Stimulated activated CD8-positive, alpha-beta memory T cell treated with anti-CD3 and anti-CD28 coated beads, Interleukin-7, amount 100 ng/mL, for 1 hour (primary cell): ENCODE results near the gene CCDC148.

ENCODE experiments used
- DNase-seq, 2 donors: peaks; one replicate each; pipeline ENCODE4 v3.0.0-alpha.2; 2020; ENCODE audit warnings: low read depth in 2 of 2

The CCDC148 gene

GRCh38 chr2:158174495-158174894 lies 282.1 kb downstream of the CCDC148 start:
- DNase-seq = no peak

DNA sequence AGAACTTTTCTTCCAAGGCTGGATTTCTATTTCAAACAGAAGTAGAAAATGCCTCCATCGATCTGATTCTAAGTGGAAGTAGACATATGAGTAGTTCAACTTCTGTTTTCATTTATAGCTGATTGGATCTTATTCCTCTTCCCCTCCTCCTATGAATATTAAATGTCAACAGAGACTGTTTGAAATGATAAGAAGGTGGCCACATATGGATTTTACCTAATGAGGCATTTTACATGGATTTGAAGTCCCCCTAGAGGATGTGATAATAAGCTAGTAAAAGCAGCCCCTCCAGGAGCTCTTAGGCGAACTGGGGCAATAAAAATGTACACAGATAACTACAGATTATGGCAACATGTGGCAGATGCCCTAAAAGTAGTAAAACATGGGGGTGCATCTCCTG lies 283.8 kb downstream of the CCDC148 start:
- no peak for DNase-seq

GRCh38 chr2:158154596-158154995 lies 302.0 kb downstream of the CCDC148 start:
- no peak for DNase-seq

DNA sequence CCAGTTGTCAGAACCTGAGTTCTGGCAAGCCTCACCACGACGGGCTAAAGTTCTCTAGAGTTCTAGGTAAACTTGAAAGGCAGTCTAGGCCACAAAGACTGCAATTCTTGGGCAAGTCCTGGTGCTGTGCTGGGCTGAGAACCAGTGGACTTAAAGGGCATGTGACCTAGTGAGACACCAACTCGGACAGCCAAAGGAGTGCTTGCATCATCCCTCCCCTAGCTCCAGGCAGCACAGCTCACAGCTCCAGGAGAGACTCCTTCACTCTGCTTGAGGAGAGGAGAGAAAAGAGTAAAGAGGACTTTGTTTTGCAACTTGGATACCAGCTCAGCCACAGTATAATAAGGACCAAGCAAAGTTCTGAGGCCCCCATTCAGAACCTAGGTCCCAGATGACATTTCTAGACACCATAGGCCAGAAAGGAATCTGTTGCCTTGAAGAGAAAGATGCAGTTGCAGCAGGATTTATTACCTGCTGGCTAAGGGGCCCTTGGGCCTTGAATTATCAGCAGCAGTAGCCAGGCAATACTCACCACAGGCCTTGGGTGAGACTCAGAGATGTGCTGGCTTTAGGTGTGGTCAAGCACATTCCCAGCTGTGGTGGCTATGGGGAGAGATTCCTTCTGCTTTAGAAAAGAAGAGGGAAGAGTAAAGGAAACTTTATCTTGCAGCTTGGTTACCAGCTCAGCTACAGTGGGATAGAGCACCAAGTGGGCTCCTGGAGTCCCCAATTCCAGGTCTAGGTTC lies 303.1 kb downstream of the CCDC148 start:
- no peak for DNase-seq

DNA sequence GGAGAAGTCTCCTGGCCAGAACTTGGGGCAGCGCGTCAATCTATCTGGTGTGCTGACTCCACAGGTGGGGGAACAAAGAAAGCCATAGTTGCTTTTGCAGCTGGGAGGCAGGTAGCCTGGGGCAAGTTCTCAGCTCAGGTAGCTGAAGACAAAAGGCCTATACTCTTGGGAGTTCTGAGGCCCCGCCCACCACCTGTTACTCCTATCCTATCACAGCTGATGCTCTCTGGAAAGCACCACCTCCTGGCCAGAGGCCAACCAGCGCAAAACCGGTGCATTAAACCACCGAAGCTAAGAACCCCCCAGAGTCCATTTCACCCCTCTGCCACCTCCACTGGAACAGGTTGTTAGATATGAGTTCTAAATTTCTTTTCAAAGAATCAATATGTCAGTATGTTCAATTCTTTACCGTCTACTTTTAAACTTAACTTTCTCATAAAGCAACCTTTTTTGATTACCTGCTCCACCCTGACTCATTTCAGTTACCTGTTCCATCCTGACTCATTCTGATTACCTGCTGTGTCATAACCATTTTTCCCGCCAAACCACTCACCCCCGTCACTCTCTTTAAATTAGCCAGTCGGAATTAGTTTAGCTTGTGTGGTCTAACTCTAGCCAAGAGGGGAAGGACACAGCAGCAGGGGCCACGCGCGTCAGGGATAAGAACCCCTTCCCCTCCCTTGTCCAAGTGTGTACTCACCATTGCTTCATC lies 311.5 kb downstream of the CCDC148 start:
- no peak for DNase-seq

DNA sequence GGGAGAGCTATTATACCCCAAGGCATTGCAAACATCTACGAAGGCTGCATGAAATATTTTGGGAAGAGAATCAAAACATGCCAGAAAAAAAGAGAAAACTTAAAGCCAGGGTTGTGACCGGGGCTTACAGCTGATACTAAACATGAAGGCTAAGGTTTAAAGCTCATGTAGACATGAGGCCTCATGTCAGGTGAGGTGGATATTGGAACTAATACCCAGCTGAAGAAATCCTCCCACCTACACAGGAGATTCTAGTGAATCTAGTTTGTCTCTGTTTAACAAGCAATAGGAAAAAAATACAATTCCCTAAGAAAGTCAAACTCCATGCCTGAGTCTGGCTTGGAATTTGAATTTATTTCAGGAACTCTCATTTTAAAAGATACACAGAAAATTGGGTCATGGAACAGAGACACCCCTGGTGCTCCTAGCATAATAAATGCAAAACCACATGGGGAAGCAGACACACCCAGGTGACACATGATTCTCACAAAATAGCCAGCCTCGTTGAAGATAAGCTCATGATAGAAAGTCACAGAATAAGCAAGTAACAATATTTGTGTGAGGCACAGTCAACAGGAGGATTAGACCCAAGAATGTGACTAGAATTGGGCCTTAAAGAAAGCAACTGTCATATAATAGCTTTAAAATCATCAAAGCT lies 312.7 kb downstream of the CCDC148 start:
- no peak for DNase-seq

GRCh38 chr2:158142568-158143332 lies 313.8 kb downstream of the CCDC148 start:
- no peak for DNase-seq

DNA sequence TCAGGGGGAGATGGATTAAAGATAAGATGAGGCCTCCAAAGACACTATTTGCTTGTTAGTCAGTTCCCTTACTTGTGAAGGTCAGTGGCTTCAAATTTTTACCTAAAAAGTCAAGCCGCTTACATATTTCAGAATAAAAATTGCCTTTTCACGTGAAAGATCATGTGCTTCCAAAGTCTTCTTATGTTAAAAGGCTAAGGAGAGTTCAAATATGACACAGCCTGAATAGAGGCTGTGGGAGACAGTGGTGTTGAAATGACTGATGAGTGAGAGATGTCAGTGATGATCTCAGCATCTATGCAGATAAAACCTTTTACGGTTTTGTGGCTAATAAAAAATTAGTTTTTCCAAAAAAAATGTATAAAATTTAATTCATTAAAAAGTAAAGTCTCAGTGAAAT lies 314.4 kb downstream of the CCDC148 start:
- no peak for DNase-seq

DNA sequence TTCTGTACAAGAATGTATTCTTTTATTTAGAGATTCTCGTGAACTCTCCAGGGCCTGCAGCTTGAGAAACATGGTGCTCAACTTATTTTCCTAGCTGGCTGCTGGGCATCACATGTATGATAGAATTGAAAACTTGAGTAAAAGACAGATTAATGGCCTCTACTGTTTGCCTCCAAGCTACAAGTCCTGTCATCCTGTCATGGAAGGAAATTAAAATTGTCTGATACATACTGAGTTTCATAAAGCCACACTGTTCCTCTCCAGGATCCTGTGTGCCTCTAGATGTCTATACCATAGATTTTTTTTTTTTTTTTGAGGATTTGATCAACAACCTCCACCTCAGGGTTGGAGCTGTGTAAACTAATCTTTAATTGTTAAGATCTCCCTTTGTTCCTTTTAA lies 316.4 kb downstream of the CCDC148 start:
- no peak for DNase-seq

DNA sequence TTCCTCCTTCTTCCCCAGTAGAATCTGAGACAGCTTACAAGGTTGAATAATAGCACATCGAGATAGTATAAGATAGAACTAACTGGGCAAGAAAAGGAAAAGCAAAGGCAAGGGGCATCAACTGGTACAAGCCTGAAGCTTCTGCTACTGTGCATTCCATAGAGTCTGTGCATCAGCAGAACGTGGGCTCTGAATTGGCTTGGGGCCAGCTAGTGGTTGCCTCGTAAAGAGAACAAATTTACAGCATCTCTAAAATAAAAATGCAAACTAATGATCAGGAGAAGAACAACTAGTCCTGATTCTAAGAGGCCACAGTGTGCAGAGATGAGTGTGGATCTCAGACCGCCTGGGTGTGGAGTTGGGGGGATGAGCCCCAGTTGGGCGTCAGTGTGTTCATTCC lies 318.3 kb downstream of the CCDC148 start:
- no peak for DNase-seq

DNA sequence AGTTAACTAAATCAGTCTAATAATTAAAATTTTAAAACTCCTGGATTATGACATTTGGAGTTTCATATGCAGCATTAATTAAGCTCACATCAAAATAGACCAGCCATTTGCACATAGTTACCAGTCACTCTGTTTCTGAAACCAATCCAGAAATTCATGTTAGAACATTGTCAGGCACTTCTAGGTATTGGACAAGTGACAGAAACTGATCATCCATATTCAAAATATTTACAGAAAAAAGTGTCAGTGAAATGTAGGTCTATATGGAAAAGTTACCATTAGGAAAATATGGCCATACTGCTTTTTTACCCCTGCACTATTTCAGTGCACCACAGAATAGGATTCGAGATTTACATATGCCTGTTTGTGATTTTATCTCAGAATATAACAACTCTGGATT lies 321.5 kb downstream of the CCDC148 start:
- DNase-seq = no peak

DNA sequence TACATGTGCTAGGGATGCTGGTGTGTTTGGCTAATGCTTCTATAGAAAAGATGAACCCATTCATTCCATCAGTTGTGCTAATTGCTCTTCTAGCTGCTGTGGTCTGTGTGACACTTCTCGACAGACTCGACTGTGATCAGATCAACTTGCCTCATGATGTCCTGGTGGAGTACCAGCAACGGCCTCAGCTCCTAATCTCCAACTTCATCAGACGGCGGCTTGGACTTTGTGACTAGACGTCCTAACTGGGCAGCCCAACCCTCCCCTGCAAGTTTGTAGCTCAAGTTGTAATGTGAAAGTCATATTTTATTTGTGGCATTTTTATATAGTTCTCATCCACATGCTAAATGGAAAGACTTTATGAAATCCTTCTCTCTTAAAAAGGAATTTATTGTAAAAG lies 321.9 kb downstream of the CCDC148 start:
- DNase-seq = no peak

- no peak for DNase-seq
Measured at GRCh38 chr2:158134055-158134454, 322.5 kb downstream of the CCDC148 start.

DNA sequence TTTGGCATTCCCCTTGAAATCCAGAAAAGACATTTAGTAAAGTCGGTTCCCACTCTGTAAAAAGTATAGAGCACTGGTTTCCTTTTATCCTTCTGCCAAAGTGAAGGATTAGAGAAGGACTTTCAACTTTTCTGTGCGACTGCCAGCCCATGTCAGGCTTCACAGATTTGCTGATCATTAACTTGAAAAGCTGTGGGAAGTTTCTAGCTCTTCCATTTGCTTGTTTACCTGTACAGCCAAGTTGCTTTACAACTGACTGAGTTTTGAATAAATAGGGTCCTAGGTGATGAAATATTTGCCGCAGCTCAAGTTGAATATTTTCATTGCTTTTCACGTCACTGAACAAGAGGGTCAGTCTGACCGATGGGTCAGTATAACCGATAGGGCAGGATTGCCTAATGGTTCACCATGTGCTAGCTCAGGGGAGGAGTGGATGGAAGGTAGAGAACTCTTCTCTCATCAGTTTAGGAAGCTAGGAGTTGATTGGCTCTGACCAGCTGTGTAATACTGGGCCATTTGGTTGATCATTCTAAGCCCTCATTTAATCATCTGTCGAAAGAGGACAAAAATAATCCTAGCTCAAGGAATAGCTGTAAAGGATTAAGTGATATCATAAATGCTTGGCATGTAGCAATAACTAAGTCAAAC lies 324.5 kb downstream of the CCDC148 start:
- no peak for DNase-seq

DNA sequence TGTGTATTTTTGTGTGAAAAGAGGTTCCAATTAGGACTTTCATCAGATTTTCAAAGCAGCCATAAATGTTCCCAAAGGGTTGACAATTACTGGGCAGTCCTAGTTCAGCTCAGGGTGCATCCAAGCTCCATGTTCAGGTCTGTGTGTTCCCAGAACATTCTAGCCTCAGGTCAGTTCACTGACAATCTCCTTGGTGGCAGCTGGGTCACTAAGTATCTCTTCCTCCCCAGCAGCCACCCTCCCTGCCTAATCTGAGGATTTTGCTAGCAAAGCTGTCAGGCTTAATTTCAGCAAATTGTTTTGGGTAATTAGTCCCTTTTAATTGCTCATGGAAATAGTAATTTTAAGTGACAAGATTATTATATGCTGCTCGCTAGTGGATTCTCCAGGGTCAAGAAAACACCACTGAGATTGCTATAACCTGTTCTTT lies 325.1 kb downstream of the CCDC148 start:
- no peak for DNase-seq

DNA sequence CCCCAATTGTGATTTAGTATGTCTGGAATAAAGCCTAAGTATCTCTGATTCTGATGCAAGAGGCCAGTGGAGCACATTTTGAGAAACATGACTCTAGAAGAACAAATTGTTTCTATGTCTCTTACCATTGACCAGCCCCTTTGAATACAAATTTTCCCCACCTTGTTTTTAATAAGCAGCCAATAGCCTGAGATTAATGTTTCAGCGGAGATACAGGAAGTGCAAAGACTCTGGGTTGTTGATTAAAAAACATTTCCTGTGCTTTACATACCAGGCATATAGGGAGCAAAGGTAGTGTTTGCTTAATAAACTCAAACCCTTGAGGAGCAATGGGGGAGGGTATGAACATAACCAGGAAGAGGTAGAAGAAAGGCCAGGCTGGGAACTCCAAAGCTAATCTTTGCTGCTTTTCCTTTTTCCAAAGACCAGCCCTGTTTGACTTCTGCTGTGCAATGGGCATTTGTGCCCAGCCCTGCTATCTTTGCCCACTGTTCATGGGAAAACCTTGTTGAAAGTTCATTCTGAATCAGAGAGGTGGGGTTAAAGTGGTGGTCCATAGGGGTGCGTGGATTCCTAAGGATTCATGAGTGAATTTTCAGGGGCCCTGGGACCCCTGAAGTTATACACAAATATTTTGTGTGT lies 325.6 kb downstream of the CCDC148 start:
- no peak for DNase-seq

DNA sequence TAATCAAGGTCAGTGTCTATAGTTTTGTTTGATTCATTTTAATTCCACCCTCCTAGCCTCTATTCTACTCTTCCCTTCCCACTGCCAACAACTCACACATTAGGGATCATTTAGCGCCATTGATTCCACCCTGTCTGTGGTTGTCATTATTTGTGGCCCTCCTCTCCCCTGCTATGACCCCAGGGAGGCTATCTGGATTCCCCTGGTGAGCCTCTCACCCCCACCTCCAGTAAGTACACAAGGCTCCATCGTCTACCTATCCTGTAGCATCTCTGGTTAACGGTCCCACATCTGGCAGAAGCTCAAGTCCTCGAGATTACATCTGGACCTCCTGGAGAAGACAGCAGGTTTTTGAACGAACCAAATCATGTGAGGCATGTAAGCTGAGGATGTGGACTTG lies 327.5 kb downstream of the CCDC148 start:
- DNase-seq = no peak

- DNase-seq = no peak
Measured at GRCh38 chr2:158128168-158128973, 328.2 kb downstream of the CCDC148 start.

GRCh38 chr2:158127380-158127804 lies 329.2 kb downstream of the CCDC148 start:
- no peak for DNase-seq
